Pancreas (tissue), 10 donors: ENCODE data around the gene CD200. TPM values are rescaled to one million over a fixed set of nuclear protein-coding genes. Genes with fewer than 3 reads are reported as not detected.

ENCODE experiments used
- ATAC-seq, 4 donors: fragments of 200-7000 bp; cut with Tn5 transposase; one replicate each; pipeline versions ENCODE4 v1.8.0 to v1.9.1; 2020; ENCODE audit warnings: mild to moderate bottlenecking in 4 of 4, moderate library complexity in 4 of 4
- DNase-seq, 6 donors: peaks; one replicate each; pipeline ENCODE4 v3.0.0-alpha.2; 2020
- FAIRE-seq: peaks from 2 replicates; lab custom pipeline; 2012; peaks lifted over from hg19 to GRCh38; lab: Jason Lieb, UNC
- H3K27ac ChIP-seq, 4 donors: fragments of 200-600 bp; sonication (generic); 1 replicate in 3 of 4; 2 replicates in 1 of 4; pipeline versions ENCODE4 v1.5.0 to v1.8.0; 2020
- H3K27me3 ChIP-seq, 4 donors: fragments of 200-600 bp; one replicate each; pipeline ENCODE4 v1.8.0; 2021
- H3K36me3 ChIP-seq, 3 donors: fragments of 200-600 bp; sonication (generic) in 1 of 3; one replicate each; pipeline versions ENCODE4 v1.5.0 to v1.8.0; 2020 to 2021
- H3K4me1 ChIP-seq, 3 donors: fragments of 200-600 bp; one replicate each; pipeline ENCODE4 v1.8.0; 2021
- H3K4me3 ChIP-seq, 4 donors: fragments of 200-600 bp; sonication (generic) in 2 of 4; one replicate each; pipeline versions ENCODE4 v1.5.0 to v1.8.0; 2020 to 2021
- H3K9me3 ChIP-seq, 4 donors: fragments of 200-600 bp; one replicate each; pipeline ENCODE4 v1.8.0; 2021
- WGBS, 2 donors: extraction: QIAGEN DNeasy Blood & Tissue Kit; methylation state at CpG; one replicate each; pipeline ENCODE4 v1.1.7; 2013; 5-methylcytosine and 5-hydroxymethylcytosine counted together
- intact Hi-C, 3 donors: fragments of 100-400 bp; cut with DNase I; formaldehyde crosslinking; loops; one replicate each; pipeline versions ENCODE4 v1.11.1 to v1.14.2; 2022
- polyA plus RNA-seq, 2 donors: library from polyadenylated mRNA; stranded (reverse); fragments of 200-250 nt; gene quantifications; one replicate each; pipeline ENCODE4 v1.2.3, GENCODE V29; 2013
- total RNA-seq, 6 donors: library from RNA; stranded (reverse); fragmentation: NEBNext Ultra II Directional in 4 of 6; extraction: Animal tissue kit (Norgen Biotek cat#: 25700) in 4 of 6; gene quantifications; one replicate each; pipeline versions ENCODE4 v1.2.1 to v1.2.4, GENCODE V29; 2021 to 2023
- TF ChIP-seq, protein P1 (sequence below), 4 donors: fragments of 200-600 bp; sonication (generic) in 3 of 4; IDR thresholded peaks; one replicate each; pipeline versions ENCODE4 v1.5.0 to v1.8.0; 2021; ENCODE audit warnings: antibody characterized with exemption in 4 of 4
- donor health status: healthy with polysubstance abuse.
- donor health status: DM: no; HTN: no; CAD: no; lungs with moderate emphysema.
- donor health status: DM: no; HTN: no; CAD: no.
- donor health status: control.
- donor health status: control.
- donor health status: Bipolar disorder and iron deficiency.
- donor health status: DM: yes; HTN: yes; CAD: no.
- donor health status: DM: no; HTN: no; CAD: no.
- donor health status: DM: no; HTN: no; CAD: no.
- donor health status: DM: yes; HTN: yes; CAD: no.

CD200 gene
- total and polyA plus RNA-seq, 8 donors, result 1.1 to 22.2 (median 3.0) TPM

GRCh38 chr3:112341386-112341785 lies 8.4 kb downstream of the CD200 start:
- Histone ChIP-seq H3K36me3 (no peaks in the 10 kb centered on the region), H3K27ac (no peak overlapping the region), H3K9me3 (no peaks in the 10 kb centered on the region), H3K4me3 (no peak overlapping the region), H3K4me1 (no peaks in the 10 kb centered on the region), H3K27me3 (no peaks in the 10 kb centered on the region)
- FAIRE-seq (no peak), DNase-seq (no peak), ATAC-seq (no peak)
- intact Hi-C loops, result no loop called here
- 85 to 86% methylated on average over 2 of the region's 2 CpGs for WGBS, 2 donors
- TF ChIP-seq, protein P1, sequence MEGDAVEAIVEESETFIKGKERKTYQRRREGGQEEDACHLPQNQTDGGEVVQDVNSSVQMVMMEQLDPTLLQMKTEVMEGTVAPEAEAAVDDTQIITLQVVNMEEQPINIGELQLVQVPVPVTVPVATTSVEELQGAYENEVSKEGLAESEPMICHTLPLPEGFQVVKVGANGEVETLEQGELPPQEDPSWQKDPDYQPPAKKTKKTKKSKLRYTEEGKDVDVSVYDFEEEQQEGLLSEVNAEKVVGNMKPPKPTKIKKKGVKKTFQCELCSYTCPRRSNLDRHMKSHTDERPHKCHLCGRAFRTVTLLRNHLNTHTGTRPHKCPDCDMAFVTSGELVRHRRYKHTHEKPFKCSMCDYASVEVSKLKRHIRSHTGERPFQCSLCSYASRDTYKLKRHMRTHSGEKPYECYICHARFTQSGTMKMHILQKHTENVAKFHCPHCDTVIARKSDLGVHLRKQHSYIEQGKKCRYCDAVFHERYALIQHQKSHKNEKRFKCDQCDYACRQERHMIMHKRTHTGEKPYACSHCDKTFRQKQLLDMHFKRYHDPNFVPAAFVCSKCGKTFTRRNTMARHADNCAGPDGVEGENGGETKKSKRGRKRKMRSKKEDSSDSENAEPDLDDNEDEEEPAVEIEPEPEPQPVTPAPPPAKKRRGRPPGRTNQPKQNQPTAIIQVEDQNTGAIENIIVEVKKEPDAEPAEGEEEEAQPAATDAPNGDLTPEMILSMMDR (IDR thresholded peaks at IDR 0.05), result no peak

DNA sequence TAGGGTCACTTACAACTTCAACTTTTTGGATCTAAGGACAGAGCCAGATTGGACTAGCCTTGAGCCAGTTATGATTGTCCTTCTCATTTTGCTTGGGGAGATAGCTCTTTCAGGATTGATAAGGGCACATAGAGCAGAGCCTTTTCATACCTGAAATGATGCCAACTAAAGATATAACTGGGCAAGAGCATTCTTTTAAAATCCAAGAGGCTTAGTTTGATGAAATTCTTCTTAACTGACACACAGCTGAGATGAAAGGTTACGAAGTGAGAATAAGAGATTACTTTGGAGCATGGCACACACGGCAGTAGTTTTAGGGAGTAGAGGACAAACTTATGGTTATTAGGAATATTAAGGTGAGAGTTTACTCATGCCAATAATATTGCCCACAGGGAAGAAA lies 12.7 kb downstream of the CD200 start:
- DNase-seq, result no peak
- no peak for FAIRE-seq
- Histone ChIP-seq H3K36me3 (no peaks in the 10 kb centered on the region), H3K4me3 (no peak overlapping the region), H3K27me3 (no peaks in the 10 kb centered on the region), H3K9me3 (no peaks in the 10 kb centered on the region), H3K4me1 (no peaks in the 10 kb centered on the region), H3K27ac (no peak overlapping the region)
- 95% methylated on average over 2 of the region's 2 CpGs for WGBS, 2 donors
- no peak for ATAC-seq
- TF ChIP-seq, protein P1 (IDR thresholded peaks at IDR 0.05), result no peak
- intact Hi-C loops, result no loop called here

GRCh38 chr3:112346491-112347122 lies 13.7 kb downstream of the CD200 start:
- DNase-seq (no peak), FAIRE-seq (no peak), ATAC-seq (no peak)
- intact Hi-C loops, result no loop called here
- Histone ChIP-seq H3K4me3 (no peak overlapping the region), H3K36me3 (no peaks in the 10 kb centered on the region), H3K27me3 (no peaks in the 10 kb centered on the region), H3K27ac (no peak overlapping the region), H3K4me1 (no peaks in the 10 kb centered on the region), H3K9me3 (no peaks in the 10 kb centered on the region)
- TF ChIP-seq, protein P1 (IDR thresholded peaks at IDR 0.05), result no peak
- 76 to 89% methylated on average over 3 of the region's 3 CpGs for WGBS, 2 donors

DNA sequence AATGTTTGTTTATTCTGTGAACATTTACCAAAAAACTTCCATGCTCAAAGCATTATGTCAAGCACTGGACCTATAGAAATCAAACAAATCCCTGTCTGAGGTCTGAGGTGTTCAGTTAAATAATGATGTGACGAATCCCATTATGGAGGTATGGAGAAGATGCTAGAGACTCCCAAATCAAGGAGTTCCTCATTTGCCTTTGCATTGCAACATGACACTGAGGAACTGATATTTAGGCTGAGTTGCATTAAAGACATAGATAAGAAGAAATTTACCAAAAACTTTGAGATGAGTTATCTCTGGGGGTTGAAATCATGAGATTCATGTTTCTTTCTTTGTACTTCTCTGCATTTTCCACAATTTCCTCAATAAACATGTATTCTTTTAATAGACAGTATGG lies 16.0 kb downstream of the CD200 start:
- FAIRE-seq, result no peak
- no peak for DNase-seq
- TF ChIP-seq, protein P1 (IDR thresholded peaks at IDR 0.05), result no peak
- no peaks in the 10 kb centered on the region for H3K4me1 ChIP-seq
- intact Hi-C loops, result no loop called here
- WGBS, 2 donors, result 80 to 89% methylated on average over 1 of the region's 1 CpG
- H3K9me3 ChIP-seq, result no peaks in the 10 kb centered on the region
- no peaks in the 10 kb centered on the region for H3K36me3 ChIP-seq
- no peak overlapping the region for H3K4me3 ChIP-seq
- no peak overlapping the region for H3K27ac ChIP-seq
- ATAC-seq, result no peak
- H3K27me3 ChIP-seq, result no peaks in the 10 kb centered on the region

GRCh38 chr3:112349557-112349956 lies 16.6 kb downstream of the CD200 start:
- Histone ChIP-seq H3K9me3 (no peaks in the 10 kb centered on the region), H3K4me1 (no peaks in the 10 kb centered on the region), H3K4me3 (no peak overlapping the region), H3K27me3 (no peaks in the 10 kb centered on the region), H3K36me3 (no peaks in the 10 kb centered on the region), H3K27ac (no peak overlapping the region)
- intact Hi-C loops, result no loop called here
- no peak for DNase-seq
- no peak for FAIRE-seq
- ATAC-seq, result no peak
- TF ChIP-seq, protein P1 (IDR thresholded peaks at IDR 0.05), result no peak
- WGBS, 2 donors, result 86 to 95% methylated on average over 6 of the region's 6 CpGs
